NCI-H774 (cell line): ENCODE data around the gene GRIN2C.

Experiments
- DNase-seq: peaks from one replicate; lab custom pipeline; 2025; lab: John Stamatoyannopoulos, UW

The GRIN2C gene

DNA sequence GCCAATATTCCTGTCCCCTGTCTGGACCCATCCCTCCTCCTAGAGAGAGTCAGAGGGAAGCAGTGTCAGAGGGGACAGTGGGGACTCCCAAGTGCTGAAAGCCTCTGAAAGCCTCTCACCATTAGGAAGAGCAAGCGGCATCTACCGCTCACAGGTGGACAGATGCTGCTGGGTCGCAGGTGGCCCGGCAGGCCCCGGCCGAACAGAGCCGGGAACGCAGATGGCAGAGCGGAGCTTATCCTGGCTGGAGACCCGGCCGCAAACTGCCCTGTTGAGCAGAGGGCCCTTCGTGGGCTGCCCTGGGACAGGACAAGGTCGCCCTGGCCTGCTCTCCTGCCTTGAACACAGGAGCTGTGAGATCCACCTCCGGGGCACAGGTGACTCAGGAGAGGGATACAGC is 60.6 kb downstream of the GRIN2C start:
- no peak for DNase-seq

DNA sequence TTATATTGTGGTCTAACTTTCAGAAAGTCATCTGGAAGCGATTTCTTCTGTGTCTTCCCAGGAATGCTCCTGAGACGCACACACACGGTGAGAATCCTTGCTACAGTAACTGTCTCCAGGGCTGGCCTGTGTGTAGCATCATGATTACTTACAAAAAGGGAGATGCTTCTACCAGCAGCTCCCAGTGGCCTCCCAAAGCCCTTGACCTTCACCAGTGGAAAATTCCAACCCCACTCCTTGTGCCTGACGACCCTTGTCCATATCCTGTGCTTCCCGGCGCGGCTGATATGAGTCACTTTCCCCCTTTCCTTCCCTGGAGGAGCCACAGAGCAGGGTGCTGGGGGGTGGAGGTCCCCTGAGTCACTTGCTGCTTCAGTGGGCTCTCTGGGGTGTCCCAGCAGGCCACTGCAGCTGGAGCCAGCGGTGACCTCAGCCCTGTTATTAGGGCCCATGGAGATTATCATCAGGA is 61.4 kb downstream of the GRIN2C start:
- DNase-seq = no peak

DNA sequence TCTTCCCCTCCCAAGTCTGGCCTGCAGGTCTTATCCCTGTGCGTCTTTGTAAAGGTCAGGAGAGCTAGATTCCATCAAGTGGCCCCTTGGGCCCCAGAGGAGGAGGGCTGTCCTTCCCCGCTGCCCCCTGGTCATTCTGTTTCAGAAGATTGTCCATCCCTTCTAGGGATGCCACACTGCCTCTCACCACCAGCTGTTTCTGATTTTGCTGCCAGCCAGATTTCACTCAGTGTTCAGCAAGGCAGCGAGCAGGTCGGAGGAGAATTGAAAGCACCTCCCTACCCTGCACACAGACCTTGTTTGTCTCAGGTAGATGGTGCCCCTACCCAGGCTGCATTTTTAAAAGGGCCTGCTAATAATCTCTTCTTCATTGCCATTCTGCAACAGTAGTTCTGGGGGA is 61.9 kb downstream of the GRIN2C start:
- no peak for DNase-seq

DNA sequence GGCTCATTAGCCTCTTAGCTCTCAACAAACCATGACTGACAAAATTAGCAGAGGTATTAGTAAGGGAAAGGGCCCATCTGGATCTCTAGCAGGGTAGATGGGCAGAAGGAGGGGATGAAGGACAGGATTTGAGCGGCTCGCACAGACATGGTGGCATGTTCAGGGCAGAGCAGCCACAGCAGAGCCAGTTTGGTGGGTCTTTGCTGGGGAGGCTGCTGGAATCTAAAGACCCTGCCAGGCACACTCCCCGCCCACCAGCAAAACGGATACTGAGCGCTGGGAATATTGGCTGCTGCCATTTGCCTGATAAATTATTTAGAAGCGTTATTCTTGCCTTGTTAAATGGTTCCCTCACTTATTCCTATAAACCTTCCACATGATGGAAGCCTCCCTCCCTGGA is 62.8 kb downstream of the GRIN2C start:
- DNase-seq = no peak

DNA sequence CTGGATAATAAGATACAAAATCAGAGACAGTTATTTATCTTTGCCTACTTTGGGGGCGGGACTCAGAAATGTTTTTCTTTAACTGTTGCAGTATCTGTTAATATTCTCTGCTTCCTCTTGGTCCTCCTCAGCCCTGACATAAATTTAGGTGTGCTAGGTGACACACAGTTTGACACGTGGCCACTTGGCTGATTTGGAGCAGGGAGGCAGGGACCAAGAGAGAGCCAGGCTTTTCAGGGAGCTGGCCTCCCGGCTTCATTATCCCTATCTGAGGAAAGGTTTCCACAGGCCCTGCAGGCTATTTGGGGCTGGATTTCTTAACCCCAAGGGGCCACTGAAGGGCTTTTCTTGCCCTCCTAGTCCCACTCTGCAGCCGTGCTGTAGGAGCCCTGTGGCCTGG is 63.5 kb downstream of the GRIN2C start:
- no peak for DNase-seq

DNA sequence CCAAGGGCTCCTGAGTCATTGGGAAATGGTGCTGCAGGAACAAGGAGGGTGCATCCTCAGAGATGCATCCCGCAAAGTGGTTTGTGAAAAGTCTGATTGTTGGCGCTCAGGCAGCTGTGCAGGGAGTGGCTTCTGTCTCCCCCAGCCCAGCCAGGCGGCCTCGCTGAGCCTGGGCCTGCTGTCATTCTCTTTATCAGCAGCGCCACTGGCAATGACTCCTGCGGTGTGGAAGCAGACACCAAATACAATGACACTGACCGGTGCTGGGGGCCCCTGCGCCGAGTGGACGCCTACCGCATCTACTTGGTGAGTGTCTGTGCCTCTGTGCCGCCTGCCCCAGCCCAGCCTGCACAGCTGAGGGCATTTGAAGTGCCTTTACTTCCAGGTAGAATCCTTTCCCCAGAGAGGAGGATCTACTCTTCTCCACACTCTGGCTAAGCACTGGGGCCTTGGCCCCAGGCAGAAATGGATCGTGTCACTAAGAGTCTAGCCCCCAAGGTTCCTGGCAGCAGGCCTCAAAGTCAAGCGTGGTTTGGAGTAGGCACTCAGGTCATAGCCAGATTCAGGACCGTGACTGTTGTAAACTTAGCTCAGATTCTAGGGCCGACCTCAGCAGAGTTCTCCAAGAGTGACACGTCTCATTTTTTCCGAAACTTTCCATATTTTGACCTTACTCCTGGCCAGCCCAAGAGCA is 64.2 kb downstream of the GRIN2C start:
- no peak for DNase-seq

DNA sequence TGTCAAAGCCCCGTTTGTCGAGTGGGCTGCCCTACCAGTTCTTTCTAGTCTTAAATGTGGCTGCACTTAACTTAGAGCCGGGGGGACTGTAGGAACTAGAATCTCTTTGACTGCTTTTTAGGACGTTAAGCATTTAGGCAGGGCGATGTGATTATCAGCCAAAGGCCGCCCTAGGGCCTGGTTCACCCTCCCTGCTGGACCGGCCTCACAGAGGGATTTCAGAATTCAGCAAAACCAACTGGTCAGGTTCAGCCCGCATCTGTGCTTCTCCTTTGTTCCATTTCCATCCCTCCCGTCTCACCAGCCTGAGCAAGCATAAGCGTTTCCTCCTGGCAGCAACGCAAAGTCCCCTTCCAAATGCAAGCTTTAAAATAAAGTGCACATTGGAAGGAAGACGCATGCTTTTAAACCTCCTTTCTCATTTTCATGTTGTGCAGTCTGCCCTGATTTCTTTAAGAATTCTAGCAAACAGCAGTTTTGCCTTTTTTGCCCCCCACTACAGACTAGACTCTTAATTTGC is 67.0 kb downstream of the GRIN2C start:
- no peak for DNase-seq
